Vagina (tissue), 2 donors: ENCODE measurements around the gene CHMP4B.

ENCODE experiments used
- CTCF ChIP-seq, 3 experiments: fragments of 450-650 bp in 2 of 3; fragments of 200-600 bp in 1 of 3; sonication (generic) in 1 of 3; IDR thresholded peaks; one replicate each; pipeline ENCODE4 v1.5.1; 2017 to 2019; ENCODE audit warnings: antibody characterized with exemption in 3 of 3, mild to moderate bottlenecking in 2 of 3, moderate library complexity in 2 of 3
- POLR2AphosphoS5 ChIP-seq, 2 donors: sonication (generic); formaldehyde crosslinking; IDR thresholded peaks; one replicate each; pipeline ENCODE4 v1.9.0; 2017; ENCODE audit warnings: antibody characterized with exemption in 2 of 2, mild to moderate bottlenecking in 2 of 2, low read depth in 1 of 2; ENCODE audit not compliant: insufficient read depth in 1 of 2

DNA sequence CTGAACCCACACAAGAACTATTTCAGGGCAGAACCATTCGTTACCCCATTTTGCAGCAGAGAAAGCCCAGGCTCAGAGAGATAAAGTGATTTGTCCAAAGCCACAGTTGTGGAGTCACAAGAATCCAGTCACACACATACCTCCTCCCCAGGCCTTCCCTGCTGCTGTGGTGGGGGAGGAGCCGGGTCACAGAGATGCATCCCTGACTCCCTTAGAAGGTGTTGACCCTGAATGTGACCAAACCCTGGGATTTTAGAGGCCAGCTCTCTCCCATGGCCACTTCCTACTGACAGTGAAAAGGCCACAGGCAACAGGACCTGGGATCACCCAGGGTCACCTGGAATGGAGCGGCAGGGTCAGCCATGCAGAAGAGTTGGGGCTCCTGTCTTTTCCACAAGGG is 48.6 kb downstream of the CHMP4B start:
- TF ChIP-seq CTCF (IDR thresholded peaks at IDR 0.05) (no peak), POLR2AphosphoS5 (IDR thresholded peaks at IDR 0.05; ENCODE audit: insufficient read depth in 1 of 2, low read depth in 1 of 2) (no peak)
